ENCODE results near the gene UBE2I.

The UBE2I gene

DNA sequence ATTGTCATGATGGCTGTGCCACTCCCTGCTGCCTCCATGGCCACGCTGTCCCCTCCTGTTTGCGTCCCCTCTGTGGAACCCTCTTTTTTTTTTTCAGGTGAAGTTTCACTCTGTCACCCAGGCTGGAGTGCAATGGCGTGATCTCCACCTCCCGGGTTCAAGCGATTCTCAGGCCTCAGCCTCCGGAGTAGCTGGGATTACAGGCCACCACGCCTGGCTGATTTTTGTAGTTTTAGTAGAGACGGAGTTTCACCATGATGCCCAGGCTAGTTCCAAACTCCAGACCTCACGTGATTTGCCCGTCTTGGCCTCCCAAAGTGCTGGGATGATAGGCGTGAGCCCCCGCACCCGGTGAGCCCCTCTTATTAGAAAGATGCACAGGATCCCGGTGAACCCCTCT, 11.0 kb upstream of the UBE2I start:
- peaks cover 9% of the 10 kb centered on the region for H3K4me1 ChIP-seq (ENCODE audit: control insufficient read depth, insufficient read depth, low read length)
- H3K9ac ChIP-seq (ENCODE audit: low read depth, low read length) = no peak overlapping the region
- H3K36me3 ChIP-seq (ENCODE audit: insufficient read depth, low read length) = no peaks in the 10 kb centered on the region
- H3K9me3 ChIP-seq (replicated peaks; ENCODE audit: low read length) = no peaks in the 10 kb centered on the region
- no peak overlapping the region for H3K4me3 ChIP-seq (ENCODE audit: low read length)
- peaks cover 36% of the 10 kb centered on the region for H3K27me3 ChIP-seq (ENCODE audit: control insufficient read depth, insufficient read depth, low read length)
- H3K4me2 ChIP-seq (ENCODE audit: low read length) = no peak overlapping the region

DNA sequence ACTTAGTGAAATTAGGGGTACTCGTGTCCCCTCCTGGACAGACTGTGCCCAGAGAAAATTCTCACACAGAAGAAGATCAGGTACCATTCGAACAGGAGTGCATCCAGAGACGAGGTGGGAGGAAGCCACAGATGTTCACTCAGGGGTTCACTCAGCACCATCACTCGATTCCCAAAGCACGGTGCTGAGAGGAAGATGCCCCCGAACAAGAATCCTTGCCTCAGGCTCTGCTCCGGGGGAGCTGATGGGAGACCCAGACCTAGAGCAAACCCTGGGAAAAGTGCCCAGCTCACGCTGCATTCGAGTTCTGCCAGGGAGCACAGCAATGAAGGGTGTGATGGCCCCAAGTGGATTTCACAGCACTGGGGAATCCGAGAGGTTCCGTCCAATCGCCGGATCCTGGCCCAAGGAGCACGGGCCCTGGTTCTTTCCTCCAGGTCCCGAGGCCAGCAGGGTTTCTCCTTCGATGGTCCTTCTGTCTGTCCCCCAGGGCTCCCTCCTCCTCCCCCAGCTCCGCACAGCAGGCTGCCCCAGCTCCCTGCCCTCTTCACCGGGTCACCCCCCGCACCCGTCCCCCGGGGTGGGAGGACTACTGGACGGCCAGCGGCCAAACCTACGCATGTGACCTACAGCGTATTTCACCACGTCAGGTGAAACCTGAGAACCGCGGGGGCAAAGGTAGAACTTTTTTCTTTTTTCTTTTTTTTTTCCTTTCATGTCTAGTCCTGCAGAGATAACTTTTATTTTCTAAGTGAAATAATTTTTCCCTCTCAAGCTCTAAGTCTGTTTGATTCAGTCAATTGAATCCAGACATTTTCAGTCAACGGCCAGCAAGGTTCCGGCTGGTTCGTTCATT, 10.2 kb upstream of the UBE2I start:
- Histone ChIP-seq H3K9me3 (replicated peaks; ENCODE audit: low read length) (no peaks in the 10 kb centered on the region), H3K36me3 (ENCODE audit: insufficient read depth, low read length) (no peaks in the 10 kb centered on the region), H3K4me1 (ENCODE audit: control insufficient read depth, insufficient read depth, low read length) (peaks cover 9% of the 10 kb centered on the region), H3K9ac (ENCODE audit: low read depth, low read length) (no peak overlapping the region), H3K4me2 (ENCODE audit: low read length) (no peak overlapping the region), H3K4me3 (ENCODE audit: low read length) (no peak overlapping the region), H3K27me3 (ENCODE audit: control insufficient read depth, insufficient read depth, low read length) (peaks cover 35% of the 10 kb centered on the region)

DNA sequence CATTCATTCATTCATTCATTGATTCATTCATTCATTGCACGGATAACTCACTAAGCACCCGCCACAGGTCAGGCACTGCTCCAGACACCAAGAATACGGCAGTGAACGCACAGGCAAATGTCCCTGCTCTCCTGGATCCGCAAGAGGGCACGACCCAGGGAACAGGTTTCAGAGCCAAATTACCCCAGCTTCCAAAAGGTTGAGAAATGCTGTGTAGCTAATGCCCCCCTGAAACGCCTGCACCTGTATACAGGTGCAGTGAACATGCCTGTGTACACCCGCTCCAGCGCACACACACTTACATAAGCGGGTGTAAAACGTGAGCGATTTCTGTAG, 9.6 kb upstream of the UBE2I start:
- no peak overlapping the region for H3K4me2 ChIP-seq (ENCODE audit: low read length)
- no peaks in the 10 kb centered on the region for H3K36me3 ChIP-seq (ENCODE audit: insufficient read depth, low read length)
- H3K27me3 ChIP-seq (ENCODE audit: control insufficient read depth, insufficient read depth, low read length) = peaks cover 32% of the 10 kb centered on the region
- no peaks in the 10 kb centered on the region for H3K9me3 ChIP-seq (replicated peaks; ENCODE audit: low read length)
- peaks cover 9% of the 10 kb centered on the region for H3K4me1 ChIP-seq (ENCODE audit: control insufficient read depth, insufficient read depth, low read length)
- no peak overlapping the region for H3K9ac ChIP-seq (ENCODE audit: low read depth, low read length)
- H3K4me3 ChIP-seq (ENCODE audit: low read length) = no peak overlapping the region

DNA sequence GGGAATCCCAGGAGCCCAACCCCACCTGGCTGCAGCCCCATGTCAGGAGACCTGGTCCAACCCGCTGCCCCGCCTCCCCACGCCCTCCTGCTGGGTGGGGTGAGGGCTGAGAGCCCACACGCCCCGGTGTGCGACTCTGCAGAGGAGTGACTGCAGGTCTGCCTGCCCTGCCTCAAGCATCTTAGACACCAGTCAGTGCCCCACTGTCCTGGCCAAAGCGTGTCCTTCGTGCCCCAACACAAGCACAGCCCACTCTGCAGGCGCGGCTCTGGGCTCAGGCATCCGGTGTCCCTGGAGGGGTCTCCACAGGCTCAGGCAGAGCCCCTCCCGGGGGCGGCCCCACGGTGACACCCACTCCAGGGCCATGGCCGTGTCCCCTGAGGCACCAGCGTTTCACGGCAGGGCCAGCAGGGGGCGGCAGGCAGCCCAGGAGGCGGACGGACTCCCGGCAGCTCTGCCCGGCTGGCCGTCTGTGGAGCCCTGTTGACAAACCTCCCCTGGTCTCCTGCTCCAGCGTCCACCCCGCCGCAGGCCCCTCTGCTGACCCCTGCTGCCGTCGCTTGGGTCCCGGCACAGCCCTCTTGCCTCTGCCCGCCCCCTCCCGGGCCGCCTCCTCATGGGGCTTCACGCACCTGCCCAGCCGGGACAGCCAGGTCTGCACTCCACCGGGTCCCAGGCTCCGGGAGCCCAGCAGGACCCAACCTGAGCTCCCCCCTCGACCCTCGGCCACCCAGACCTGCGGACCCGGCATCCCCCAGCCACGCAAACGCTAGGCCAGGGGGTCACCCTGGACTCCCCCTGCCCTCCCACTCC, 8.6 kb upstream of the UBE2I start:
- no peak overlapping the region for H3K9ac ChIP-seq (ENCODE audit: low read depth, low read length)
- H3K4me1 ChIP-seq (ENCODE audit: control insufficient read depth, insufficient read depth, low read length) = peaks cover 9% of the 10 kb centered on the region

DNA sequence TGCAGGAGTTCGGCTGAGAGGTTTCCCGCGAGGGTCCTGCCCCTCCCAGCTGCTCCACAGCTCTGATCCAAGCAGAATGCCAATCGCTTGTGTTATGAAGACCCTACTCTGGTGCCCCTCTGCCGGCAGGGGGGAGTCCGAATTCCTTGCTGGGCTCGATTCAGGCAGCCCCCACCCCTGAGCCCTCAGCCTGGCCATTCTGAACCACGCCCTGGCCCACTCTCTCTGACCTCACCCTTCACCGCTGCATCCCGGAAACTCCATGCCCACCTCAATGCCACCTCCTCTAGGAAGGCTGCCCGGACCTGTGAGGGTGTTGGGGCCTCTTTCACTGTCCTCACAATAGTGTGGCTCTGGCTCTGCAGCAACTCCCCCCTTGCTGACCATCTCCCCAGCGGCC, 7.9 kb upstream of the UBE2I start:
- H3K4me3 ChIP-seq (ENCODE audit: low read length) = no peak overlapping the region
- no peak overlapping the region for H3K4me2 ChIP-seq (ENCODE audit: low read length)
- peaks cover 9% of the 10 kb centered on the region for H3K4me1 ChIP-seq (ENCODE audit: control insufficient read depth, insufficient read depth, low read length)
- H3K9ac ChIP-seq (ENCODE audit: low read depth, low read length) = no peak overlapping the region
- H3K9me3 ChIP-seq (replicated peaks; ENCODE audit: low read length) = no peaks in the 10 kb centered on the region
- H3K27me3 ChIP-seq (ENCODE audit: control insufficient read depth, insufficient read depth, low read length) = peaks cover 27% of the 10 kb centered on the region
- H3K36me3 ChIP-seq (ENCODE audit: insufficient read depth, low read length) = no peaks in the 10 kb centered on the region

More for the DNA sequence above, 8.6 kb upstream of the UBE2I start:
- Histone ChIP-seq H3K4me2 (ENCODE audit: low read length) (peak overlapping the region; percentile 75), H3K9me3 (replicated peaks; ENCODE audit: low read length) (no peaks in the 10 kb centered on the region), H3K36me3 (ENCODE audit: insufficient read depth, low read length) (no peaks in the 10 kb centered on the region), H3K27me3 (ENCODE audit: control insufficient read depth, insufficient read depth, low read length) (peaks cover 27% of the 10 kb centered on the region), H3K4me3 (ENCODE audit: low read length) (no peak overlapping the region)

DNA sequence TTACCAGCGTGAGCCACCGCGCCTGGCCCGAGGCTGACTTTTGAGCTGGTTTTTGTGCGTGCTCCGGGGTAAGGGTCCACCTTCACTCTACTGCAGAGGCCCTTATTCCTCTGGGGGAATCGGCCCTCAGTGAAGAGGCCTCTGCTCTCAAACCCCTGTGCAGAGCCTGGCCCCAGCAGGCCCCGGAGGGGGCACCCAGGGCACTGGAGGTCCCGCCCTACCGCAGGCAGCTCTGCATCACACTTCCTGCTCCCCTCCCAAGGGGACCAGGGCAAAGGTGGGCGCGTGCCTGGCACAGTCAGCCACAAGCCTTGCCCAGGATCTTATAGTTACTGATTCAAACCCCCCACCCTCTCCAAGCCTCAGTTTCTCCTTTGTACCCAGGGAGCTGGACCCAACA, 3.6 kb upstream of the UBE2I start:
- H3K9me3 ChIP-seq (replicated peaks; ENCODE audit: low read length) = no peaks in the 10 kb centered on the region
- H3K36me3 ChIP-seq (ENCODE audit: insufficient read depth, low read length) = no peaks in the 10 kb centered on the region
- H3K9ac ChIP-seq (ENCODE audit: low read depth, low read length) = no peak overlapping the region
- no peak overlapping the region for H3K4me2 ChIP-seq (ENCODE audit: low read length)
- no peaks in the 10 kb centered on the region for H3K4me1 ChIP-seq (ENCODE audit: control insufficient read depth, insufficient read depth, low read length)
- no peak overlapping the region for H3K4me3 ChIP-seq (ENCODE audit: low read length)
- peaks cover 3% of the 10 kb centered on the region for H3K27me3 ChIP-seq (ENCODE audit: control insufficient read depth, insufficient read depth, low read length)

DNA sequence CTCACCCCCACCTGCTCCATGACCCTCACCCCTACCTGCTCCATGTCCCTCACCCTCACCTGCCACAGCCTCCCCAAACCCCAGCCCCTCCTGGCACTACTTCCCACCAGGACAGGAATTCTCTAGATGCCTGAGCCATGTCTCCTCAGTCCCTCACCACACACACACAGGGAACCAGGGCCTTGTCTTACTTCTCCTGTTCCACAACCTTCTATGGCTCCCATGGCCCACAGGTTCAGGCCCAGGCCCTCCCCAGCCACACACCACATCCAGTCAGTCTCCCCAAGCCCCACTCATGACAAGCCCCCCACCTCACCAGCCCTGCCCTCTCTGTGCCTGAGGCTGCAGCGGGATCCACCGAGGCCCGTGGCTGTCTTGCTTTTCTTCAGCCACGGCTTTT, 3.1 kb upstream of the UBE2I start:
- H3K36me3 ChIP-seq (ENCODE audit: insufficient read depth, low read length) = no peaks in the 10 kb centered on the region
- no peak overlapping the region for H3K4me2 ChIP-seq (ENCODE audit: low read length)
- H3K27me3 ChIP-seq (ENCODE audit: control insufficient read depth, insufficient read depth, low read length) = peaks cover 3% of the 10 kb centered on the region
- no peak overlapping the region for H3K9ac ChIP-seq (ENCODE audit: low read depth, low read length)
- no peaks in the 10 kb centered on the region for H3K9me3 ChIP-seq (replicated peaks; ENCODE audit: low read length)
- peaks cover 5% of the 10 kb centered on the region for H3K4me1 ChIP-seq (ENCODE audit: control insufficient read depth, insufficient read depth, low read length)
- no peak overlapping the region for H3K4me3 ChIP-seq (ENCODE audit: low read length)

DNA sequence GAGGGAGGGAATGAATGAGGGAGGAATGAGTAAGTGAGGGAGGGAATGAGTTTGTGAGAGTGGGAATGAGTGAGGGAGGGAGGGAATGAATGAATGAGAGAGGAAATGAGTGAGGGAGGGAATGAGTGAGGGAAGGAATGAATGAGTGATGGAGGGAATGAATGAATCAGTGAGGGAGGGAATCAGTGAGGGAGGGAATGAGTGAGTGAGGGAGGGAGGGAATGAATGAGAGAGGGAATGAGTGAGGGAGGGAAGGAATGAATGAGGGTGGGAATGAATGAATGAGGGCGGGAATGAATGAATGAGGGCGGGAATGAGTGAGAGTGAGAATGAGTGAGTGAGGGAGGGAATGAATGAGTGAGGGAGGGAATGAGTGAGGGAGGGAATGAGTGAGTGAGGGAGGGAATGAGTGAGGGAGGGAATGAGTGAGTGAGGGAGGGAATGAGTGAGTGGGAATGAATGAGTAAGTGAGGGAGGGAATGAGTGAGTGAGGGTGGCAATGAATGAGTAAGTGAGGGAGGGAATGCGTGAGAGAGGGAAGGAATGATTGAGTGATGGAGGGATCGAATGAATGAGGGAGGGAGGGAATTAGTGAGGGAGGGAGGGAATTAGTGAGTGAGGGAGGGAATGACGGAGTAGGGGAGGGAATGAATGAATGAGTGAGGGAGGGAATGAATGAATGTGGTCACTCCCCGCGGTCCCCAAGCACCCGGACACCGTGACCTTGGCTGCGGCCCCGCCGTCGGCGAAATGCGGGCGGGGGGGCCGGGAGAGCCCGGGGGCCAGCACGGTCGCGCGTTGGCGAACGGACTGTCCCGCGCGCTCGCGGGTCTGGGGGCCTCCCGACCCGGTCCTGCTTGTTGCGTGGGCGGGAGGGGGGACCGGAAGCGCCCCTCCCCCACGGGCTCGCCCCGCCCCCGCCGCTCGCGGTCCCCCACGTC, 1.1 kb upstream of the UBE2I start:
- Histone ChIP-seq H3K36me3 (ENCODE audit: insufficient read depth, low read length) (peaks cover 11% of the 10 kb centered on the region), H3K4me2 (ENCODE audit: low read length) (peak overlapping the region; percentile 74), H3K9ac (ENCODE audit: low read depth, low read length) (peak overlapping the region; percentile 53), H3K9me3 (replicated peaks; ENCODE audit: low read length) (no peaks in the 10 kb centered on the region), H3K4me1 (ENCODE audit: control insufficient read depth, insufficient read depth, low read length) (peaks cover 22% of the 10 kb centered on the region), H3K27me3 (ENCODE audit: control insufficient read depth, insufficient read depth, low read length) (no peaks in the 10 kb centered on the region), H3K4me3 (ENCODE audit: low read length) (peak overlapping the region; percentile 69)

DNA sequence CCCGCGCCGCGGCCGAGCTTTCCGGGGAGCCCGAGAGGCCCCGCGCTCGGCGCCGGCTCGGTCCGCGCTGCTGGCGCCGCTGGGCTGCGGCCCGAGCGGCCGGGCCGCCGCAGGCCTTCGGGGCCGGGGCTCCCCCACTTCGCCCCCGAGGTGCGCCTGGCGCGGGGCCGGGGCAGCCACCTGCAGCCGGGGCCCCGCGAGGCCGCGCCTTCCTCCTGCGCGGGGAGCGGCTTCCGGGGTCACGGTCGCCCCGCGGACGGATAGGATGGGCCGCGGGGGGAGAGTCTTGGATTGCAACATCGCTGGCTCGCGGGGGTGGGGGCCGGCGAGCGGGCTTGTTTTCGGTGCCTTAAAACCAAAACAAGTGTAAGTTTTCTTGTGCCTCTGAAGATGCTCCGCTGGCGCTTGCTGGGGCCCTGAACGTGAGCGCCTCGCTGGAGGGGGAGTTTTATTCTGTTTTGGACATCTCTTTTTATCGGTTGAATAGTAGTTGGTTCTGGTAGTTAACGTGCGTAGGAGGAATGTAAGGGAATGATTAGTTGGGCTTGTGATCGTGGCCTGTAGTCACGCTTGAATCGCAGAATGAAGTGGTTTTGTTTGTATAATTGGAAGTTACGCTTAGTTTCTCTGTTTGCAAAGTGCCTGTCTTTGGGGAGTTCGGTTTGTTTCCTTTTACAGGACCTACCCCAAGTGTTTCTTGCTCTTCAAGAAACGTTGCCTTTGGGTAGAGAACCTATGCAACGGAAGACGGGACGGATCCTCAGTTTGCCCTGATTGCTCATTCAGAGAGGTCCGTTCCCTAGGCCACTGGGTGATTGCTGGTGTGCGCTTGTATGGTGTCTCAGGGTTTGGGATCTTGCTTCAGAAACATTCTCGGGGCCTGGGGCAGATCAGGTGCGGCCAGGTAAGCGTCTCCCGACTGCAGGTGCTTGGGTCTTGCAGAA, 724 bp downstream of the UBE2I start:
- H3K4me3 ChIP-seq (ENCODE audit: low read length) = peak overlapping the region; percentile 69
- peak overlapping the region; percentile 95 for H3K4me2 ChIP-seq (ENCODE audit: low read length)
- H3K4me1 ChIP-seq (ENCODE audit: control insufficient read depth, insufficient read depth, low read length) = peaks cover 22% of the 10 kb centered on the region
- H3K36me3 ChIP-seq (ENCODE audit: insufficient read depth, low read length) = peaks cover 25% of the 10 kb centered on the region
- H3K27me3 ChIP-seq (ENCODE audit: control insufficient read depth, insufficient read depth, low read length) = no peaks in the 10 kb centered on the region
- peak overlapping the region; percentile 94 for H3K9ac ChIP-seq (ENCODE audit: low read depth, low read length)
- no peaks in the 10 kb centered on the region for H3K9me3 ChIP-seq (replicated peaks; ENCODE audit: low read length)

DNA sequence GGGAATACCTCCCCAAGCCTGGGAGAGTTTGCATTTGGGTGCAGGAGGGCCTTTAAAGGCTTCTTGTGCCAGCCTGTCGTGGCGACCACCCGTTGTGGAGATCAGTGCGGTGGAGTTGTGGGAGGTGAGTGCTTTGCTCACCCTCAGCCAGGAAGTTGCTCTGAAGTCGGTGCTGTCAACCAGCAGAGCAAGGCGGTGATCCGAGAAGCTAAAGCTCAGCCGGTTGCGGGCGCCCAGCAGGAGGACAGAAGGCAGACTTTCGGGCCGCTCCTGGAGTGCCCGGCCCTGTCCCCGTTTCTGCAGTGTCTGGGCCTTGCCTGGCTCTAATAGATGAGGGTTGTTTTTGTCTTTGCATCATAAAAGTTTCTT, 1.4 kb downstream of the UBE2I start:
- peak overlapping the region; percentile 94 for H3K9ac ChIP-seq (ENCODE audit: low read depth, low read length)
- no peaks in the 10 kb centered on the region for H3K27me3 ChIP-seq (ENCODE audit: control insufficient read depth, insufficient read depth, low read length)
- peak overlapping the region; percentile 69 for H3K4me3 ChIP-seq (ENCODE audit: low read length)
- peaks cover 22% of the 10 kb centered on the region for H3K4me1 ChIP-seq (ENCODE audit: control insufficient read depth, insufficient read depth, low read length)
- H3K9me3 ChIP-seq (replicated peaks; ENCODE audit: low read length) = no peaks in the 10 kb centered on the region
- H3K36me3 ChIP-seq (ENCODE audit: insufficient read depth, low read length) = peaks cover 32% of the 10 kb centered on the region
- peak overlapping the region; percentile 95 for H3K4me2 ChIP-seq (ENCODE audit: low read length)
